Stimulated activated CD8-positive, alpha-beta memory T cell treated with anti-CD3 and anti-CD28 coated beads, Interleukin-4, amount 100 ng/mL, for 48 hours (primary cell): Measurements from ENCODE around the gene NIPAL4.

Experiments
- DNase-seq: peaks from one replicate; pipeline ENCODE4 v3.0.0-alpha.2; 2020

The NIPAL4 gene

GRCh38 chr5:157486221-157486681, 26.2 kb downstream of the NIPAL4 start:
- no peak for DNase-seq

GRCh38 chr5:157486861-157487260, 26.8 kb downstream of the NIPAL4 start:
- no peak for DNase-seq

DNA sequence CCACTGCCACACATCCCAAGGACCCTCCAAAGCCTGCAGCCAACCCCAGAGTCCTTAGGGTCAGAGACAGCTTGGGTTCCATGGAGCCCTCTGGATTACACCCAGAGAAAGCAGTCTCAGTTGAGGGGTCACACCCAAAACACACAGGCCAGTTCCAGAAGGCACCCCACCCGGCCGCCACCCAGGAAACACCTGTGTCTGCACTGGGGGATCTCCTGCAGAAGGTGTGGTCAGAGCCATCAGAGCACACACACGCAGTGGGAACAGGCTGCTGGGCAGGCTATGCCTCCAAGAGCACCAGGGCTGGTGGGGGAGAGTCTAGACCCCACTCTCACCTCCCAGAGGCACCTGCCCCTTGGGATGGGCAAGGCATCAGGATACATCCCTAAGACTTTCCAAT, 27.3 kb downstream of the NIPAL4 start:
- no peak for DNase-seq

DNA sequence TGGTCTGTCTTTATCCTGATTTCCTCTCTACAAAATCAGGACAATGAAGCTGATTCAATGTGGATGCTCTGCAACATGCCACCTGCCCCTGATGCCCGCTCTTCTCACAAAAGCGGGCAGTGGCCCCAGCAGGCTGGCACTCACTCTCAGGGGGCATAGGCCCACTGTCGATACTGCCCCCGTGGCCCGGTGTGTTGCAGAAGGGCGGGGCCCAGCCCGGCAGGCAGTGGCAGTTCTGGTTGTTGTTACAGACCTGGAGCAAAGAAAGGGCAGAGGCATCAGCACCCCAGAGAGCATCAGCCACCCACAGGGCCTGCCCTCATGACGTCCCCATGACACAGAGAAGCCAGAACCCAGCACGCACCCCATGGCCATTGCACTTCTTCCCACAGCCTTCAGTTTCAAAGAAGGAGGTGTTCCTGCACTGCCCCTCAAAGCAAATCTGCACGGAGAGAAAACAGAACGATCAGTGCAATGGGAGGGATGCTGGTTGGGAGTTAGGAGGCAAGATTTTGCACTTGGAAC, 31.5 kb downstream of the NIPAL4 start:
- no peak for DNase-seq

- no peak for DNase-seq
These were observed 32.9 kb downstream of the NIPAL4 start for GRCh38 chr5:157492886-157493285.

- DNase-seq, result no peak
These were observed 34.3 kb downstream of the NIPAL4 start for GRCh38 chr5:157494178-157494832.

- DNase-seq, result no peak
These were observed 36.9 kb downstream of the NIPAL4 start for GRCh38 chr5:157496864-157497263.

GRCh38 chr5:157497875-157498611, 38.0 kb downstream of the NIPAL4 start:
- no peak for DNase-seq

- DNase-seq, result no peak
These were observed 42.2 kb downstream of the NIPAL4 start for GRCh38 chr5:157502143-157502647.

GRCh38 chr5:157504053-157504452, 44.0 kb downstream of the NIPAL4 start:
- DNase-seq, result no peak

- no peak for DNase-seq
These were observed 45.5 kb downstream of the NIPAL4 start for GRCh38 chr5:157505496-157505895.

GRCh38 chr5:157506066-157506590, 46.1 kb downstream of the NIPAL4 start:
- DNase-seq, result no peak

GRCh38 chr5:157506981-157507780, 47.2 kb downstream of the NIPAL4 start:
- DNase-seq, result no peak

DNA sequence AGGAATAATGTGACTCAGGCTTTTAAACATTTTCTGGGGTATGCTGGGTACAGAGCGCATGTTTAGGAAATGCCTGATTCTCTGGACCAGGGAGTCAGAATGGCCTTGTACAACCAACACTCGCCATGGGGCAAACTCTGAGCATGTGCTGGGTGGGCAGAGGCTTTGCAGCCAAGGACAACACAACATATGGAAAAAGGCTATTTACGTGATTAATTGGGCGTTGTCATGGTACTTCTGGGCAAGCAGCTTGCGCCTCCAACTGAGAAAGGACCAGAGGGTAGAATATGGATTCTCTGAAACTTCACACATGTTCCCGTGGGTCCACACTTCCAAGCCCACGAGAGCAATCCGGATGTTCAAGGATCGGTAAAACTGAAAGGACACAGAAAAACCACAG, 49.1 kb downstream of the NIPAL4 start:
- DNase-seq, result no peak

DNA sequence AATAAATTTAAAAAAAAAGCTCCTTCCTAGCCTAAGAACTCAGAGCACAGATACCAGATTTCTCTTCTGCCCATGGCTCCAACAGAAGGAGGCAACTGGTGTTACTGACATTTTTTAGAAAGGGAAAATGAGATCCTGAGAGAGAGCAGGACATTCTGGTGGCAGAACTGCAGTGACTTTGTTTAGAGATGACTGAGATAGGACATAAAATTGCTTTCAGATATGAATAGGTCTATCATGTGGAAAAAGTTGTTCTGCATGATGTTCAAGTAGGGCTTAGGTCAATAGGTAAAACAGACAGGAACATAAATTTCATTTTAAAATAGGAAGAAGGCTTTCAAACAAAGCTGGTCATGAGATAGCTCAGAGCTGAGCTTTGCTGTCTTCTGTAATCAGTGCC, 49.6 kb downstream of the NIPAL4 start:
- no peak for DNase-seq

DNA sequence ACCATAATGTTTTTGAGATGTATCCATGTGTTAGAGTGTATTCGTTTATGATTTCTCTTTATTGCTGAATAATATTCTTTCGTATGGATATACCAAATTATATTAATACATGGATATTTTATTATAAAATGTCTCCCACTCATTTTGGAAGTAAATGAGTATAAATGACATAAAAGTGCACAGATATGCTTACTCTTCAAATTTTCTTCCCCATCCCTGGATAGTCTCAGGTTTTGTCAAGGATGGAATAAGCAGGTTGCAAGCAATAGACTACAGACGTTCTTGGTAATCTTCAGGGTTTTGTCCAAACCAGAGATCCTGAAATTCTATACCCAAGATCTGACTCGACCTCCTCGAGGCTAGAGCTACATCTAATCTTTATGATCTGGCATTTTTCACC, 50.7 kb downstream of the NIPAL4 start:
- DNase-seq, result no peak

DNA sequence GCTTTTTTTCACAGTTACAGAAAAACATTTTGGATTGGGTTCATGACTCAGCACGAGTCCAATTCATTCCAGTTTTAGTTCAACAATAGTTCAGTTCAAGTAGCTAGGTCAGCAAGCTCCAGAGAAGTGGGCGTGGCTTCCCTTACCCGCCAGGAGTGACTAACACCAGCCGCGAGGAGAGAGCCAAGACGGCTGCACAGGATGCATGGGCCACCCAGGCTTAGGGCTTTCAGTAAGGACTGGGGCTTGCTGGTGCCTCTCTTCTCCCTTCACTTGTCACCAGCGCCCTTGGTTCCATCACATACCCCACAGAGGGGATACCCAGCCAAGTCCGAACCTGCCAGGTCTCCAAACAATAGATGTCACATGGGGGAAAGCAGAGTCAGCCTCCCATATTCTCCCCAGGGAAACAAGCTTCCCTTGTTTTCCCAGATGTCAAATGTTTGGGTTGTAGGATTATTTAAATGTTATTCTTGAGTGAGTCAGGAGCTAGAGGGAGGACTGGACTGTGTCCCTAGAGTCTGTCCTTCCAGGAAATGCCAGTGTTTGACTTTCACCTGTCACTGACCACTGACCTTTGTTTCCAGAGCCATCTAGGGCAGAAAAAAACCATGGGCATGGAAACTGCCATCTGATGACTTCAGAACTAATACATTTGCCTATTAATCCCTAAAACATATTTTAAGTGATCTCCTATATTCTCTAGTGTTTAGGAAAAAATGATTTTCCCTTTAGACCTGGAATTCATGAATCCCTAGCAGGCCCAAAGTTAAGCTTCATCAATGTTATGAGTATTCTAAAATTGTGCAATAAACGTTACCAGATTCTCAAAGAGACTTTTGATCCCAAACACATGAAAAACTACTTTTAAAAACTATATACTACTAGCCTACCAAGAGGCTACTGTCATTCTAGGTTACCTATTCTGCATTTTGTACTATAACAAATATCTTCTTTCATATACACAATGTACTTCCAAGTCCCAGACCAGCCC, 51.9 kb downstream of the NIPAL4 start:
- peak; percentile 47 for DNase-seq

DNA sequence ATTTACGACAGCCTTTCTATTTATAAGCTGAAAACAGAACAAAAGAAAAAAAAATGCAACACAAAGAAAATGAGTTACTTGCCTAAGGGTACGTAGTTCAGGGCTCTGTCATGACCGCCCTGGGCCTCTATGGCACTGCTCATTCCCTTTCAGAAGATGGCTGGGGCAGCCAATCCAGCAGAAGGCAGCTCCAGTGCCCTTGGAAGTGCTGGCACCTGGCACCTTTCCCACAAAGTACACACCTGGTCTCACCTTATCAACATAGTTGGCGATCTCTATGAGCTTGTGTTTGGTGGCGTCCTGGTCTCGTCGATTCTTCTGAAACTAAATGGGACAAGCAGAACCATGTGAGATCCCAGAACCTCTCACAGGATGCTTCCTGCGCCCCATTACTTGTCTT, 53.2 kb downstream of the NIPAL4 start:
- no peak for DNase-seq

GRCh38 chr5:157514974-157515373, 55.0 kb downstream of the NIPAL4 start:
- DNase-seq, result no peak

DNA sequence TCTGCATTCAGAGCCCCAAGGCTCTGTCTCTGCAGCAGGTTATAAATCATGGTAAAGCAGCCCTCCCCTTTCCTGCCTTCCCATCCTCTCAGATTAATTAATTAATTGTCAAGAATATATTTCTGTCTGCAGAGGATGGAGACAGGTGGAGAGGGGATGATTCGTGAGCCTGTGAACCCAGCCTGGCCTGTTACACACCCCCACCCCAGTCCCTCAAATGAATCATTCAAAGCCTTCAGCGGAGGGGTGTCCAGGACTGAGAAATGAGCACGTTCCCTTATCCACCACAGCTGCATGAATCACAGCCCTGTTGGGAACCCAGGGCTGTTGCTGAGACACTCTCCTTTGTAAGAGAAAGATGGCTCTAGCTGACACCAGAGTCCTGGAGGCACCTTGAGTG, 56.0 kb downstream of the NIPAL4 start:
- DNase-seq, result peak; percentile 62

- no peak for DNase-seq
These were observed 56.8 kb downstream of the NIPAL4 start for GRCh38 chr5:157516626-157517325.
